OCI-LY1 (cell line): Measurements from ENCODE around the gene CCDC138.

Source experiments
- H2AFZ ChIP-seq: fragments of 200-600 bp; sonication (generic), shearing (Covaris generic); 2 replicates; pipeline ENCODE4 v1.6.0; 2014; ENCODE audit warnings: antibody characterized with exemption, mild to moderate bottlenecking, low read length
- H3F3A ChIP-seq: fragments of 200-600 bp; sonication (generic), shearing (Covaris generic); 2 replicates; pipeline ENCODE4 v1.6.0; 2014; ENCODE audit warnings: mild to moderate bottlenecking, antibody characterized with exemption, low read length, moderate library complexity; ENCODE audit not compliant: insufficient read depth
- H3K27ac ChIP-seq: fragments of 200-600 bp; sonication (generic); 2 replicates; pipeline ENCODE4 v1.5.1; 2014; ENCODE audit warnings: low read length, mixed run types, mild to moderate bottlenecking, low read depth; ENCODE audit not compliant: poor library complexity, severe bottlenecking
- H3K27me3 ChIP-seq: fragments of 200-600 bp; sonication (generic); 2 replicates; pipeline ENCODE4 v1.6.0; 2014; ENCODE audit warnings: antibody characterized with exemption, mild to moderate bottlenecking, low read length, moderate library complexity; ENCODE audit not compliant: insufficient read depth
- H3K36me3 ChIP-seq: fragments of 200-600 bp; sonication (generic); 2 replicates; pipeline ENCODE4 v1.6.1; 2014; ENCODE audit warnings: mild to moderate bottlenecking, antibody characterized with exemption, low read length, moderate library complexity, mixed read lengths; ENCODE audit not compliant: insufficient read depth
- H3K4me1 ChIP-seq: fragments of 200-600 bp; sonication (generic); 2 replicates; pipeline ENCODE4 v1.5.1; 2014; ENCODE audit warnings: mild to moderate bottlenecking, low read length, moderate library complexity; ENCODE audit not compliant: insufficient read depth, severe bottlenecking
- H3K4me2 ChIP-seq: fragments of 200-600 bp; sonication (generic), shearing (Covaris generic); 2 replicates; pipeline ENCODE4 v1.6.1; 2014; ENCODE audit warnings: low read length
- H3K4me3 ChIP-seq: fragments of 200-600 bp; sonication (generic); 2 replicates; pipeline ENCODE4 v1.5.1; 2014; ENCODE audit warnings: low read length, low read depth, mild to moderate bottlenecking, mixed read lengths; ENCODE audit not compliant: poor library complexity, severe bottlenecking
- H3K79me2 ChIP-seq: fragments of 200-600 bp; shearing (Covaris generic); 2 replicates; pipeline ENCODE4 v1.6.1; 2016; ENCODE audit warnings: mixed run types, low read length, mixed read lengths; ENCODE audit not compliant: insufficient read depth
- H3K9ac ChIP-seq: fragments of 200-600 bp; sonication (generic), shearing (Covaris generic); 2 replicates; pipeline ENCODE4 v1.6.1; 2014; ENCODE audit warnings: mild to moderate bottlenecking, low read length, mixed read lengths
- H3K9me2 ChIP-seq: fragments of 200-600 bp; sonication (generic), shearing (Covaris generic); 2 replicates; pipeline ENCODE4 v1.6.1; 2014; ENCODE audit warnings: low read depth, mild to moderate bottlenecking, low read length, mixed read lengths
- H3K9me3 ChIP-seq: fragments of 200-600 bp; shearing (Covaris generic); 2 replicates; pipeline ENCODE4 v1.6.1; 2014; ENCODE audit warnings: low read length, mixed read lengths
- H4K20me1 ChIP-seq: fragments of 200-600 bp; sonication (generic), shearing (Covaris generic); 2 replicates; pipeline ENCODE4 v1.6.0; 2016; ENCODE audit warnings: mild to moderate bottlenecking, low read length; ENCODE audit not compliant: insufficient read depth
- EZH2 ChIP-seq: fragments of 200-600 bp; sonication (generic), shearing (Covaris generic); IDR thresholded peaks from 2 replicates; pipeline ENCODE4 v1.8.0; 2017; ENCODE audit warnings: borderline replicate concordance, mixed run types, mild to moderate bottlenecking, antibody characterized with exemption, low read length, moderate library complexity, mixed read lengths
- TF ChIP-seq, protein P1 (sequence below): fragments of 200-600 bp; sonication (generic), shearing (Covaris generic); IDR thresholded peaks from 2 replicates; pipeline ENCODE4 v1.5.1; 2017; ENCODE audit warnings: mild to moderate bottlenecking, antibody characterized with exemption, low read length, moderate library complexity, mixed read lengths

The CCDC138 gene

DNA sequence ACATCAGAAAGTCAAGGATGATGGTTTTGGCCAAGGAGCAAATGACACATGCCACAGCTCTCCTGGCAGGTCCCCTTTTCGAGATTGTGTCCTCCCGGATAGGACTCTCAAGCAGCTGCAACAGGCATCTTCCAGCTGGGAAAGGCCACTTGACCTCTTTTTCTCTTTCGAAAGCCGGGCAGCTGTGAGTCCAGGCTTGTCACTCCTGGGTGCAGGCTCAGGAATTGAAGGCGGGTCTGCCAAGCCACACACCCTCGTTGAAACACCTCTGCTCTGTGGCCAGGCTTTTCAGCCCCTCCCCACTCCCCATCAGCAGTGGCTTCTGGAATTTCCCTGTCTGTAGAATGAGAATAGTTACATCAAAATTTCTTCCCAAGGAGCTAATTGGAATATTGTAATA, 98.0 kb downstream of the CCDC138 start:
- Histone ChIP-seq H3K9ac (no peak overlapping the region), H4K20me1 (no peaks in the 10 kb centered on the region), H3K9me2 (no peaks in the 10 kb centered on the region), H2AFZ (no peak overlapping the region), H3K27me3 (no peaks in the 10 kb centered on the region), H3F3A (no peaks in the 10 kb centered on the region), H3K4me3 (no peak overlapping the region), H3K4me2 (no peak overlapping the region), H3K27ac (no peak overlapping the region), H3K36me3 (no peaks in the 10 kb centered on the region), H3K9me3 (no peaks in the 10 kb centered on the region; the same call in 1 of the 2 replicates), H3K79me2 (no peaks in the 10 kb centered on the region), H3K4me1 (no peaks in the 10 kb centered on the region)
- TF ChIP-seq EZH2 = no peak
- TF ChIP-seq, protein P1, sequence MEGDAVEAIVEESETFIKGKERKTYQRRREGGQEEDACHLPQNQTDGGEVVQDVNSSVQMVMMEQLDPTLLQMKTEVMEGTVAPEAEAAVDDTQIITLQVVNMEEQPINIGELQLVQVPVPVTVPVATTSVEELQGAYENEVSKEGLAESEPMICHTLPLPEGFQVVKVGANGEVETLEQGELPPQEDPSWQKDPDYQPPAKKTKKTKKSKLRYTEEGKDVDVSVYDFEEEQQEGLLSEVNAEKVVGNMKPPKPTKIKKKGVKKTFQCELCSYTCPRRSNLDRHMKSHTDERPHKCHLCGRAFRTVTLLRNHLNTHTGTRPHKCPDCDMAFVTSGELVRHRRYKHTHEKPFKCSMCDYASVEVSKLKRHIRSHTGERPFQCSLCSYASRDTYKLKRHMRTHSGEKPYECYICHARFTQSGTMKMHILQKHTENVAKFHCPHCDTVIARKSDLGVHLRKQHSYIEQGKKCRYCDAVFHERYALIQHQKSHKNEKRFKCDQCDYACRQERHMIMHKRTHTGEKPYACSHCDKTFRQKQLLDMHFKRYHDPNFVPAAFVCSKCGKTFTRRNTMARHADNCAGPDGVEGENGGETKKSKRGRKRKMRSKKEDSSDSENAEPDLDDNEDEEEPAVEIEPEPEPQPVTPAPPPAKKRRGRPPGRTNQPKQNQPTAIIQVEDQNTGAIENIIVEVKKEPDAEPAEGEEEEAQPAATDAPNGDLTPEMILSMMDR = no peak

DNA sequence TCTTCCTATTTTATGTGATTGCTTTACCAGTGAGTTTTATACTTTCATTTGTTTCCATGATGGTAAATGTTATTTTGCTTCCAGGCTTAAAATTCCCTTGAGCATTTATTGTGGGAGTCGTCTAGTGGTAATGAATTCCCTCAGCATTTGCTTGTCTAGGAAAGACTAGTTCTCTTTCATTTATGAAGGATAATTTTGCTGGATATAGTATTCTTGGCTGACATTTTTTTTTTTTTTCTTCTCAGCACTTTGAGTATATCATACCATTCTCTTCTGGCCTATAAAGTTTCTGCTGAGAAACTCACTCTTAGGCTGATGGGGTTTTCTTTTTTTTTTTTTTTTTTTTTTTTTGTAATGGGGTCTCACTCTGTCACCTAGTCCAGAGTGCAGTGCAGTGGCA, 103.3 kb downstream of the CCDC138 start:
- no peaks in the 10 kb centered on the region for H3K4me1 ChIP-seq
- no peak overlapping the region for H3K27ac ChIP-seq
- TF ChIP-seq, protein P1 = no peak
- no peak for TF ChIP-seq EZH2
- no peaks in the 10 kb centered on the region for H4K20me1 ChIP-seq
- no peaks in the 10 kb centered on the region for H3K9me2 ChIP-seq
- no peaks in the 10 kb centered on the region for H3K27me3 ChIP-seq
- H3K79me2 ChIP-seq = no peaks in the 10 kb centered on the region
- H3K9ac ChIP-seq = no peak overlapping the region
- no peak overlapping the region for H3K4me2 ChIP-seq
- no peak overlapping the region for H3K4me3 ChIP-seq
- no peaks in the 10 kb centered on the region; the same call in 1 of the 2 replicates for H3K9me3 ChIP-seq
- H2AFZ ChIP-seq = no peak overlapping the region
- H3K36me3 ChIP-seq = no peaks in the 10 kb centered on the region
- no peaks in the 10 kb centered on the region for H3F3A ChIP-seq

DNA sequence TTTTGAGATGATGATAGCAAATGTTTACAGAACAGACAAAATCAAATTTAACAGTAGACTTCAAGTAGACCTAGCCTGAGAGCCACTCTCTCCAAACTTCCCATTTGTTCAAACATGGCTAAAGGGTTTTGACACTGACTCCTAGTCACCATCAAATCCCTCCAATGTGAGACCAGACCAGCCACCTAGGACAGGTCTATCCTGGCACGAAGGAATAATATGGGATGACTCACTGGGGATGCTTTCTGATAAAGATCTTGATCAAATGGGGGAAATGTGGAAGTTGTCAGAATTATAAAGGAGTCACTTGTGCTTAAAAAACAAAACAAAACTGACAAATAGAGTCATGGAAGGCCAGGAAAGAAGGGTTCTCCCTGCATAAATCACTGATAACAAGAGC, 106.7 kb downstream of the CCDC138 start:
- H2AFZ ChIP-seq = no peak overlapping the region
- H3K4me2 ChIP-seq = no peak overlapping the region
- no peak overlapping the region for H3K9ac ChIP-seq
- H3K27me3 ChIP-seq = no peaks in the 10 kb centered on the region
- TF ChIP-seq EZH2 = no peak
- TF ChIP-seq, protein P1 = no peak
- H3K79me2 ChIP-seq = no peaks in the 10 kb centered on the region
- H3K9me3 ChIP-seq = no peaks in the 10 kb centered on the region; the same call in 1 of the 2 replicates
- no peaks in the 10 kb centered on the region for H3K4me1 ChIP-seq
- H3F3A ChIP-seq = no peaks in the 10 kb centered on the region
- H3K27ac ChIP-seq = no peak overlapping the region
- H3K36me3 ChIP-seq = no peaks in the 10 kb centered on the region
- H3K9me2 ChIP-seq = no peaks in the 10 kb centered on the region
- H4K20me1 ChIP-seq = no peaks in the 10 kb centered on the region
- no peak overlapping the region for H3K4me3 ChIP-seq
